ENCODE data around the gene TCF4.

The TCF4 gene

DNA sequence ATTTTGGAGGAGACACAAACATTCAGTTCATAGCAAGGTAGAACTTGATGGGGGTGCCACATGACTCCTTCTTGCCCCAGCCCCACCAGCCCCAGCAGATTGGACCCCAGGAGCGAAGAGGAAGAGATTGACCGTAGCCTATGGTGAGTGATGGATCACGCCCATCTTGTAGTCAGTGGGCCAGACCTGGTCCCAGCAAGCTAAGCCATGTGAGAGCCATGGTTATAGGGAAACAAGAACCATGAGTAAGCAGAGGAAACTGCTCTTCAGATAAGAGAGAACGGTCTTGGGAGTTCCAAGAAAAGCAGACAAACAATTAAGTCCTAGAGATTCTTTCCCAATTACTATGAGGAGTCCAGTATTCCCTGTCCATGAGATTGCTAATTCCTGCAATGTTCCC, 4.6 kb upstream of the TCF4 start:
- Histone ChIP-seq H3K4me3 (ENCODE audit: low read length) (no peak overlapping the region), H3F3A (ENCODE audit: control insufficient read depth, insufficient read depth) (peaks cover 9% of the 10 kb centered on the region), H3K4me2 (ENCODE audit: low read length) (no peak overlapping the region), H3K79me2 (ENCODE audit: control insufficient read depth, low read length) (peaks cover 17% of the 10 kb centered on the region), H3K27me3 (ENCODE audit: control insufficient read depth, low read length) (no peaks in the 10 kb centered on the region), H3K9me2 (replicated peaks; ENCODE audit: control insufficient read depth, low read length) (no peaks in the 10 kb centered on the region), H3K27ac (ENCODE audit: low read depth, low read length) (no peak overlapping the region), H4K20me1 (ENCODE audit: control insufficient read depth, insufficient read depth, low read depth, low read length) (no peaks in the 10 kb centered on the region), H3K4me1 (ENCODE audit: control insufficient read depth, low read length) (peaks cover 6% of the 10 kb centered on the region), H3K9me3 (ENCODE audit: control insufficient read depth, insufficient read depth, low read length) (no peaks in the 10 kb centered on the region), H3K36me3 (ENCODE audit: control insufficient read depth, low read length) (no peaks in the 10 kb centered on the region)
- TF ChIP-seq EZH2phosphoT487 (IDR thresholded peaks at IDR 0.05; ENCODE audit: borderline replicate concordance, low read length): no peak
- TF ChIP-seq, protein P1, sequence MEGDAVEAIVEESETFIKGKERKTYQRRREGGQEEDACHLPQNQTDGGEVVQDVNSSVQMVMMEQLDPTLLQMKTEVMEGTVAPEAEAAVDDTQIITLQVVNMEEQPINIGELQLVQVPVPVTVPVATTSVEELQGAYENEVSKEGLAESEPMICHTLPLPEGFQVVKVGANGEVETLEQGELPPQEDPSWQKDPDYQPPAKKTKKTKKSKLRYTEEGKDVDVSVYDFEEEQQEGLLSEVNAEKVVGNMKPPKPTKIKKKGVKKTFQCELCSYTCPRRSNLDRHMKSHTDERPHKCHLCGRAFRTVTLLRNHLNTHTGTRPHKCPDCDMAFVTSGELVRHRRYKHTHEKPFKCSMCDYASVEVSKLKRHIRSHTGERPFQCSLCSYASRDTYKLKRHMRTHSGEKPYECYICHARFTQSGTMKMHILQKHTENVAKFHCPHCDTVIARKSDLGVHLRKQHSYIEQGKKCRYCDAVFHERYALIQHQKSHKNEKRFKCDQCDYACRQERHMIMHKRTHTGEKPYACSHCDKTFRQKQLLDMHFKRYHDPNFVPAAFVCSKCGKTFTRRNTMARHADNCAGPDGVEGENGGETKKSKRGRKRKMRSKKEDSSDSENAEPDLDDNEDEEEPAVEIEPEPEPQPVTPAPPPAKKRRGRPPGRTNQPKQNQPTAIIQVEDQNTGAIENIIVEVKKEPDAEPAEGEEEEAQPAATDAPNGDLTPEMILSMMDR (IDR thresholded peaks at IDR 0.05; ENCODE audit: low read depth, low read length, poor library complexity, severe bottlenecking): no peak

DNA sequence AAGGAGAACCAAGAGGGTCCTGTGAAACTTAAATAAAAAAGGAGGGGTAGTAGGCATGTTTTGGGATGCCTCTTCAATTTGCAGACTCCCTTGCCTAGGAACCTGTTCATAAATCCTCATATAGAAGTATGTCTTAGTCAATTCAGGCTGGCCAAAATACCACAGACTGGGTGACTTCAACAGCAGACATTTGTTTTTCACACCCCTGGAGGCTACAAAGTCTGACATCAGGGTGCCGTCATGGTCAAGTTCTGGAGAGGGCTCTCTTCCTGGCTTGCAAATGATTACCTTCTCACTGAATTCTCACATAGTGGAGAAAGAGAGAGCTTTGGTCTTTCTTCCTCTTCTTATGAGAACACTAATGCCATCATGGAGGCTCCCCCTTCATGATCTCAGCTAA, 4.1 kb upstream of the TCF4 start:
- H3K9me3 ChIP-seq (ENCODE audit: control insufficient read depth, insufficient read depth, low read length): no peaks in the 10 kb centered on the region
- H3F3A ChIP-seq (ENCODE audit: control insufficient read depth, insufficient read depth): peaks cover 9% of the 10 kb centered on the region
- H3K36me3 ChIP-seq (ENCODE audit: control insufficient read depth, low read length): no peaks in the 10 kb centered on the region
- no peak overlapping the region for H3K4me2 ChIP-seq (ENCODE audit: low read length)
- no peak for TF ChIP-seq EZH2phosphoT487 (IDR thresholded peaks at IDR 0.05; ENCODE audit: borderline replicate concordance, low read length)
- TF ChIP-seq, protein P1 (IDR thresholded peaks at IDR 0.05; ENCODE audit: low read depth, low read length, poor library complexity, severe bottlenecking): no peak
- H4K20me1 ChIP-seq (ENCODE audit: control insufficient read depth, insufficient read depth, low read depth, low read length): no peaks in the 10 kb centered on the region
- H3K9me2 ChIP-seq (replicated peaks; ENCODE audit: control insufficient read depth, low read length): no peaks in the 10 kb centered on the region
- H3K4me1 ChIP-seq (ENCODE audit: control insufficient read depth, low read length): peaks cover 6% of the 10 kb centered on the region
- H3K27ac ChIP-seq (ENCODE audit: low read depth, low read length): no peak overlapping the region
- no peaks in the 10 kb centered on the region for H3K27me3 ChIP-seq (ENCODE audit: control insufficient read depth, low read length)
- peaks cover 22% of the 10 kb centered on the region for H3K79me2 ChIP-seq (ENCODE audit: control insufficient read depth, low read length)
- no peak overlapping the region for H3K4me3 ChIP-seq (ENCODE audit: low read length)

DNA sequence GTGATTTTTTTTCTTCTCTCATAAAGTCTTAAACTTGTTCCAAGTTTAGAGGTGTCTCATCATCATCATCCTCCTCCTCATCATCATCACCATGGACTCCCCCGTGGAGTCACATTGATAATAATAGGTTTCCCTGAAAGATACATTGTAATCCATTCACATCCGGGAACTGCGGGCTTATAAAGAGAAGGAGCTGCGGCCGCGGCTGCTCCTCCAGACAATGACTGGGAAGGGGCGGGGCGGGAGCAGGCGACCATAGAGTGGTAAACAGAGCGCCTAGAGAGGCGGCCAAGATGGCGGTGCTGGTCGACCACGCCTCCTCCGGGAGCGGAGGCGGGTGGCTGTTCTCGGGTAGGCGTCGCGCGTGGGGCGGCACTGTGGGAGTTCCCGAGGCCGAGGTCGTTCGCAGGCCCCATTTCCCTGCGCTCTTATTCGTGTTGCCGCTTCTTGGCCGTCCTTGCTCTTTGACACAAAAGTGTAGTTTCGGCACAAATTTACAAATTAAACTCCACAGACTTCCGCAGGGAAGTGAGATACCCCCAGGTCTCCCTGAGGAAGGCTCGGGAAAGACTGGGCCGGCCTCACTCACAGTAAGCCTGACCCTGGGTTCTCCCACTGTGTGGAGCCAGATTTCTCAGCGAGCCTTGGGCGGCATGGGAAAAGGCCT, 1.8 kb upstream of the TCF4 start:
- H3K4me1 ChIP-seq (ENCODE audit: control insufficient read depth, low read length): peaks cover 25% of the 10 kb centered on the region
- no peaks in the 10 kb centered on the region for H3K9me2 ChIP-seq (replicated peaks; ENCODE audit: control insufficient read depth, low read length)
- peaks cover 21% of the 10 kb centered on the region for H3K36me3 ChIP-seq (ENCODE audit: control insufficient read depth, low read length)
- H3K79me2 ChIP-seq (ENCODE audit: control insufficient read depth, low read length): peaks cover 45% of the 10 kb centered on the region
- H3K27ac ChIP-seq (ENCODE audit: low read depth, low read length): peak overlapping the region; percentile 81
- H3K27me3 ChIP-seq (ENCODE audit: control insufficient read depth, low read length): no peaks in the 10 kb centered on the region
- no peak for TF ChIP-seq EZH2phosphoT487 (IDR thresholded peaks at IDR 0.05; ENCODE audit: borderline replicate concordance, low read length)
- TF ChIP-seq, protein P1 (IDR thresholded peaks at IDR 0.05; ENCODE audit: low read depth, low read length, poor library complexity, severe bottlenecking): no peak
- H3K9me3 ChIP-seq (ENCODE audit: control insufficient read depth, insufficient read depth, low read length): no peaks in the 10 kb centered on the region
- peak overlapping the region; percentile 61 for H3K4me2 ChIP-seq (ENCODE audit: low read length)
- no peaks in the 10 kb centered on the region for H4K20me1 ChIP-seq (ENCODE audit: control insufficient read depth, insufficient read depth, low read depth, low read length)
- peaks cover 9% of the 10 kb centered on the region for H3F3A ChIP-seq (ENCODE audit: control insufficient read depth, insufficient read depth)
- peak overlapping the region; percentile 77 for H3K4me3 ChIP-seq (ENCODE audit: low read length)

Measured in DOHH2 (cell line).